Tibial artery (tissue), 4 donors: ENCODE results near the gene SLC39A11.

Source experiments
- DNase-seq, 2 donors: peaks; one replicate each; pipeline ENCODE4 v3.0.0-alpha.2; 2019
- H3K27ac ChIP-seq, 2 donors: fragments of 200-600 bp; sonication (generic) in 1 of 2; 1 replicate in 1 of 2; 2 replicates in 1 of 2; pipeline ENCODE4 v1.5.1; 2018 to 2019; ENCODE audit warnings: mild to moderate bottlenecking in 1 of 2
- H3K27me3 ChIP-seq, 2 donors: fragments of 200-600 bp; sonication (generic) in 1 of 2; one replicate each; pipeline versions ENCODE4 v1.5.1 to v1.6.0; 2016 to 2019
- H3K36me3 ChIP-seq, 3 donors: fragments of 200-600 bp; sonication (generic) in 2 of 3; one replicate each; pipeline ENCODE4 v1.5.1; 2016 to 2019; ENCODE audit warnings: mild to moderate bottlenecking in 2 of 3
- H3K4me1 ChIP-seq, 4 donors: fragments of 200-600 bp; sonication (generic) in 2 of 4; 1 replicate in 3 of 4; 2 replicates in 1 of 4; pipeline ENCODE4 v1.5.1; 2016 to 2019
- H3K4me3 ChIP-seq, 2 donors: fragments of 200-600 bp; sonication (generic) in 1 of 2; 1 replicate in 1 of 2; 2 replicates in 1 of 2; pipeline ENCODE4 v1.5.1; 2018 to 2019; ENCODE audit warnings: mild to moderate bottlenecking in 2 of 2
- H3K9me3 ChIP-seq, 3 donors: fragments of 200-600 bp; sonication (generic) in 1 of 3; one replicate each; pipeline ENCODE4 v1.5.1; 2016 to 2019
- CTCF ChIP-seq, 2 experiments: fragments of 200-600 bp in 1 of 2; fragments of 450-650 bp in 1 of 2; IDR thresholded peaks; one replicate each; pipeline ENCODE4 v1.5.1; 2017 to 2019; ENCODE audit warnings: antibody characterized with exemption in 2 of 2, mild to moderate bottlenecking in 1 of 2, moderate library complexity in 1 of 2
- intact Hi-C: fragments of 100-400 bp; cut with DNase I; formaldehyde crosslinking; loops from one replicate; pipeline ENCODE4 v1.15.0; 2023; ENCODE audit warnings: low total_unique reads

SLC39A11 gene

DNA sequence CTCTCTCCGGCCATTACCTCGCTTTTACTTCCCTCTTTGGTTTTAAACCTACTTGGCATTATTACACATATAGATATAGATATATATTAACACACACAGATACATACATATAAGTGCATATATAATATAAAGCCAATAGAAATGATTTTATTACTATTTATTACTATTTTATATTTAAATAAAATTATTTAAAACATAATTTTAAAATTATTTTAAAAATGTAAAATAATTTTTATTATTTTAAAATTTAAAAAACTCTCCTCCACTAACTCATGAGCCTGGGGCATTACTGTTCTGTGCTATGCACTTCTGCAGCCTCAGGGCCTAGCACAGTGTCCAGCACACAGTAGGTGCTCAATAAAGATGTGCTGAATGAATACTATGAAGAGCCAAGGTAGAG is 200.9 kb downstream of the SLC39A11 start:
- intact Hi-C loops, result no loop called here

GRCh38 chr17:72890711-72891110 is 201.8 kb downstream of the SLC39A11 start:
- no peak for TF ChIP-seq CTCF (IDR thresholded peaks at IDR 0.05)
- no peaks in the 10 kb centered on the region for H3K9me3 ChIP-seq
- H3K27me3 ChIP-seq, result no peaks in the 10 kb centered on the region
- no peak for DNase-seq
- peaks cover 0 to 7% (median 6%) of the 10 kb centered on the region in 3 donors for H3K36me3 ChIP-seq
- H3K4me1 ChIP-seq, result no peaks in the 10 kb centered on the region
- no peak overlapping the region for H3K27ac ChIP-seq
- no peak overlapping the region for H3K4me3 ChIP-seq
- intact Hi-C loops, result no loop called here

More for the DNA sequence above, 200.9 kb downstream of the SLC39A11 start:
- Histone ChIP-seq H3K4me3 (no peak overlapping the region), H3K4me1 (no peaks in the 10 kb centered on the region), H3K36me3 (peaks cover 0 to 7% (median 6%) of the 10 kb centered on the region in 3 donors), H3K27ac (no peak overlapping the region), H3K27me3 (no peaks in the 10 kb centered on the region), H3K9me3 (no peaks in the 10 kb centered on the region)
- no peak for DNase-seq
- TF ChIP-seq CTCF (IDR thresholded peaks at IDR 0.05), result no peak

- no peak overlapping the region for H3K4me3 ChIP-seq
- H3K4me1 ChIP-seq, result no peaks in the 10 kb centered on the region
- no peaks in the 10 kb centered on the region for H3K9me3 ChIP-seq
- no peak for TF ChIP-seq CTCF (IDR thresholded peaks at IDR 0.05)
- peaks cover 0 to 7% (median 6%) of the 10 kb centered on the region in 3 donors for H3K36me3 ChIP-seq
- no peaks in the 10 kb centered on the region for H3K27me3 ChIP-seq
- H3K27ac ChIP-seq, result no peak overlapping the region
- intact Hi-C loops, result no loop called here
- no peak for DNase-seq
Measured at GRCh38 chr17:72887917-72888316, 204.6 kb downstream of the SLC39A11 start.

GRCh38 chr17:72887322-72887721 is 205.2 kb downstream of the SLC39A11 start:
- Histone ChIP-seq H3K27ac (no peak overlapping the region), H3K4me1 (no peaks in the 10 kb centered on the region), H3K27me3 (no peaks in the 10 kb centered on the region), H3K4me3 (no peak overlapping the region), H3K36me3 (peaks cover 0 to 7% (median 6%) of the 10 kb centered on the region in 3 donors), H3K9me3 (no peaks in the 10 kb centered on the region)
- no peak for DNase-seq
- intact Hi-C loops, result no loop called here
- no peak for TF ChIP-seq CTCF (IDR thresholded peaks at IDR 0.05)

GRCh38 chr17:72886622-72887021 is 205.9 kb downstream of the SLC39A11 start:
- no peak overlapping the region for H3K27ac ChIP-seq
- DNase-seq, result no peak
- H3K9me3 ChIP-seq, result no peaks in the 10 kb centered on the region
- no peaks in the 10 kb centered on the region for H3K4me1 ChIP-seq
- peaks cover 0 to 7% (median 6%) of the 10 kb centered on the region in 3 donors for H3K36me3 ChIP-seq
- no peak for TF ChIP-seq CTCF (IDR thresholded peaks at IDR 0.05)
- intact Hi-C loops, result no loop called here
- H3K27me3 ChIP-seq, result no peaks in the 10 kb centered on the region
- no peak overlapping the region for H3K4me3 ChIP-seq

DNA sequence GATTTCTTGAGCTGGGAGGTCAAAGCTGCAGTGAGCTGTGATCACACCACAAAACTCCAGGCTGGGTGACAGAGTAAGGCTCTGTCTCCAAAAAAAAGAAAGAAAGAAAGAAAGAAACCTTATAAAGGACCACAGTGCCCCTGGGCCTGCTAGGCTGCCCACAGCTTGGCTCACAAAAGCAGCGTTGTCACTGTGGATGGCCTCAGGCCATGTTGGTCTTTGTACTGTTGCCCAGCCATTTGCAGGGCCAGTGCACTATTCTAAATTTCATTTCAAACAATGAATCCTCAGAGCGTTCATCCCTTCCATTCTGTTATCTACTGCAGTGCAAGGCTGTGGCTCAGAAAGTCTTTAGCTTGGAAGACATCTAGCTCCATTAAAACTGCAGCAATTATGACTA is 208.4 kb downstream of the SLC39A11 start:
- no peaks in the 10 kb centered on the region for H3K4me1 ChIP-seq
- H3K4me3 ChIP-seq, result no peak overlapping the region
- H3K9me3 ChIP-seq, result peaks cover 0 to 12% (median 7%) of the 10 kb centered on the region in 3 donors
- H3K27me3 ChIP-seq, result no peaks in the 10 kb centered on the region
- TF ChIP-seq CTCF (IDR thresholded peaks at IDR 0.05), result no peak
- no peak for DNase-seq
- intact Hi-C loops, result no loop called here
- peaks cover 7 to 16% (median 15%) of the 10 kb centered on the region in 3 donors for H3K36me3 ChIP-seq
- no peak overlapping the region for H3K27ac ChIP-seq
